Thoracic aorta (tissue), 2 donors: ENCODE measurements around the gene PLEKHA6. TPM values are rescaled to one million over a fixed set of nuclear protein-coding genes. Genes with fewer than 3 reads are reported as not detected.

ENCODE experiments used
- ATAC-seq: fragments of 150-250 bp; one replicate; pipeline ENCODE4 v1.8.0; 2017; ENCODE audit warnings: low read depth; ENCODE audit not compliant: insufficient number of reproducible peaks, low FRiP score
- DNase-seq: peaks from one replicate; pipeline ENCODE4 v3.0.0-alpha.2; 2020; ENCODE audit warnings: low spot score
- H3K27ac ChIP-seq, 2 donors: fragments of 200-600 bp; sonication (generic); 1 replicate in 1 of 2; 2 replicates in 1 of 2; pipeline ENCODE4 v1.5.1; 2016; ENCODE audit warnings: mild to moderate bottlenecking in 2 of 2, moderate library complexity in 2 of 2
- H3K27me3 ChIP-seq: fragments of 200-600 bp; sonication (generic); replicated peaks from 2 replicates; pipeline ENCODE4 v1.6.0; 2016; ENCODE audit warnings: mild to moderate bottlenecking; ENCODE audit not compliant: insufficient read depth
- H3K36me3 ChIP-seq: fragments of 200-600 bp; sonication (generic); one replicate; pipeline ENCODE4 v1.5.1; 2016
- H3K4me1 ChIP-seq, 2 donors: fragments of 200-600 bp; sonication (generic); 1 replicate in 1 of 2; 2 replicates in 1 of 2; pipeline versions ENCODE4 v1.5.1 to v1.6.0; 2016; ENCODE audit warnings: low read depth in 2 of 2, mild to moderate bottlenecking in 1 of 2; ENCODE audit not compliant: control insufficient read depth in 1 of 2
- H3K4me3 ChIP-seq: fragments of 200-600 bp; sonication (generic); 2 replicates; pipeline ENCODE4 v1.5.1; 2016; ENCODE audit warnings: mild to moderate bottlenecking
- H3K9me3 ChIP-seq: fragments of 200-600 bp; sonication (generic); 2 replicates; pipeline ENCODE4 v1.5.1; 2016
- CTCF ChIP-seq: fragments of 200-600 bp; sonication (generic); IDR thresholded peaks from one replicate; pipeline ENCODE4 v1.5.1; 2019; ENCODE audit warnings: antibody characterized with exemption
- total RNA-seq, 2 donors: library from RNA; depleted of rRNA; stranded (reverse); fragments of >200 nt; gene quantifications; one replicate each; pipeline versions ENCODE4 v1.1.0 to v1.2.3, GENCODE V29; 2016

The PLEKHA6 gene
- total RNA-seq, 2 donors from 2014 or later, result 5.1 to 6.9 TPM

- no peak for TF ChIP-seq CTCF
- Histone ChIP-seq H3K36me3 (no peaks in the 10 kb centered on the region), H3K4me1 (peaks cover 3 to 11% of the 10 kb centered on the region in 2 donors), H3K4me3 (no peak overlapping the region), H3K27ac (no peak overlapping the region), H3K9me3 (no peaks in the 10 kb centered on the region), H3K27me3 (no peaks in the 10 kb centered on the region)
- ATAC-seq (no peak), DNase-seq (no peak)
Measured at GRCh38 chr1:204359131-204359473, 627 bp downstream of the PLEKHA6 start.

GRCh38 chr1:204358605-204359004 is 1.1 kb downstream of the PLEKHA6 start:
- no peaks in the 10 kb centered on the region for H3K9me3 ChIP-seq
- TF ChIP-seq CTCF, result no peak
- no peak overlapping the region for H3K4me3 ChIP-seq
- no peaks in the 10 kb centered on the region for H3K36me3 ChIP-seq
- no peaks in the 10 kb centered on the region for H3K27me3 ChIP-seq
- H3K27ac ChIP-seq, result no peak overlapping the region
- ATAC-seq (no peak), DNase-seq (no peak)
- H3K4me1 ChIP-seq, result peaks cover 3 to 11% of the 10 kb centered on the region in 2 donors

- Histone ChIP-seq H3K27ac (no peak overlapping the region), H3K4me1 (peaks cover 0 to 5% of the 10 kb centered on the region in 2 donors), H3K4me3 (no peak overlapping the region), H3K36me3 (no peaks in the 10 kb centered on the region), H3K9me3 (no peaks in the 10 kb centered on the region), H3K27me3 (no peaks in the 10 kb centered on the region)
- no peak for TF ChIP-seq CTCF
- ATAC-seq (no peak), DNase-seq (no peak)
Measured at GRCh38 chr1:204357551-204358490, 1.9 kb downstream of the PLEKHA6 start.

GRCh38 chr1:204356997-204357396 is 2.7 kb downstream of the PLEKHA6 start:
- Histone ChIP-seq H3K36me3 (no peaks in the 10 kb centered on the region), H3K27me3 (no peaks in the 10 kb centered on the region), H3K9me3 (no peaks in the 10 kb centered on the region), H3K27ac (no peak overlapping the region), H3K4me1 (peaks cover 0 to 5% of the 10 kb centered on the region in 2 donors), H3K4me3 (no peak overlapping the region)
- ATAC-seq (no peak), DNase-seq (no peak)
- no peak for TF ChIP-seq CTCF

- H3K27ac ChIP-seq, result no peak overlapping the region
- H3K27me3 ChIP-seq, result no peaks in the 10 kb centered on the region
- TF ChIP-seq CTCF, result no peak
- DNase-seq (no peak), ATAC-seq (no peak)
- H3K9me3 ChIP-seq, result no peaks in the 10 kb centered on the region
- no peaks in the 10 kb centered on the region for H3K36me3 ChIP-seq
- H3K4me1 ChIP-seq, result peaks cover 0 to 5% of the 10 kb centered on the region in 2 donors
- no peak overlapping the region for H3K4me3 ChIP-seq
Measured at GRCh38 chr1:204355913-204356312, 3.8 kb downstream of the PLEKHA6 start.
